HFF-Myc (cell line): ENCODE measurements around the gene FUBP1.
"Not testable (repeated sequence)": the region's sequence is repeated elsewhere in the genome, so short reads cannot be mapped to it uniquely, and the experiment has no call there.

ENCODE experiments used
- DNase-seq: peaks from one replicate; pipeline ENCODE4 v3.0.0-alpha.2; 2011; ENCODE audit warnings: low read depth; ENCODE audit errors: extremely low read depth
- H3K4me3 ChIP-seq: replicated peaks from 2 replicates; pipeline ENCODE4 v1.5.1; 2011; ENCODE audit warnings: low read depth, mild to moderate bottlenecking, control low read depth, low read length
- CTCF ChIP-seq: IDR thresholded peaks from 2 replicates; pipeline ENCODE4 v1.5.1; 2012; ENCODE audit warnings: mild to moderate bottlenecking, low read depth, low read length, control low read depth; ENCODE audit errors: missing control alignments

FUBP1 gene

GRCh38 chr1:78003882-78004718 lies 25.2 kb upstream of the FUBP1 start:
- TF ChIP-seq CTCF: no peak
- H3K4me3 ChIP-seq: peak overlapping the region; percentile 51
- DNase-seq: peak; percentile 59

DNA sequence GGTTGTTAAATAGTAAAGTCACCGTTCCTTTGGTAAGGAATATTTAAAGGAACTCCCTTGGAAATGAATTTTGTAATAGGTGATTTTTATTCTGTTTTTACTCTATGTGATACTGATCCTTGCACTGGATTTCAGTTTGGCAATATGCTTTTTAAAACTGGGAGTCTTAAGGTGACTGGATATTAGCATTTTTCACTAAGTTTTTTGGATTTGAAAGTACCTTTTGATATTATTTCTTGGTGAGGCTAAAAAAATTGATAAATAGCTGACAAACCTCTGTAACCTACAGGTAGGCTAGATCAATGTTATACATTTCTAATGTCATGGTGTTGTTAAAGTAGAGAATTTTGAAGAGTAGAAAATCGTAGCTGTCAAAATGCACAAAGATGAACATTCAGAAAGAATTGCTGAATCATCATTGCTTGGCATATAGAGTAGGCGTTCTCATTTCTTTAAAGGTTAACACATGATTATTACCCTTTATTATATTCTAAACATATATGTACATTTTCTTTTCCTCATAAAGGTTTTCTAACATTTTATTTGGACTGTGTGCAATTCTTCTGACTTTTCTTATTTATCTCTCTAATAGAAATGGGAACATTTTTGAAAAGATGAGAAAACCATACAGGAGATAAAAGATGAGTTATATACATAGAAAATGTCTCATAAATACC lies 24.3 kb upstream of the FUBP1 start:
- DNase-seq: no peak
- H3K4me3 ChIP-seq: no peak overlapping the region

DNA sequence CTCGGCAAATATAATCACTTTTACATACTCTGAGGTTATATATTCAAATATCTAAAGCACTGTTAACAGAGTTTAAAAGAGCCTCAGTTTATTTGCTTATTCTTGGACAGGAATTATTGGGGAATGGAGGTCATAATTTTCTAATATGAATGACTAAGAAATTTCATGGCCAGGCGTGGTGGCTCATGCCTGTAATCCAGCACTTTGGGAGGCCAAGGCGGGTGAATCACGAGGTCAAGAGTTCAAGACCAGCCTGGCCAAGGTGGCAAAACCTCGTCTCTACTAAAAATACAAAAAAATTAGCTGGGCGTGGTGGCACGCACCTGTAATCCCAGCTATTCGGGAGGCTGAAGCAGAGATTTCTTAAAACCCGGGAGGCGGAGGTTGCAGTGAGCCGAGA lies 21.7 kb upstream of the FUBP1 start:
- DNase-seq, H3K4me3 ChIP-seq: not testable (repeated sequence)

More for the DNA sequence above, 24.3 kb upstream of the FUBP1 start:
- TF ChIP-seq CTCF: no peak

GRCh38 chr1:77996734-77997133 lies 17.9 kb upstream of the FUBP1 start:
- DNase-seq: no peak
- no peak for TF ChIP-seq CTCF

GRCh38 chr1:77994117-77994705 lies 15.3 kb upstream of the FUBP1 start:
- no peak for DNase-seq
- H3K4me3 ChIP-seq: no peak overlapping the region
- no peak for TF ChIP-seq CTCF

More at GRCh38 chr1:77996734-77997133, 17.9 kb upstream of the FUBP1 start:
- no peak overlapping the region for H3K4me3 ChIP-seq

- no peak overlapping the region for H3K4me3 ChIP-seq
- DNase-seq: no peak
- no peak for TF ChIP-seq CTCF
Observed at GRCh38 chr1:77991638-77992037, 12.8 kb upstream of the FUBP1 start.

DNA sequence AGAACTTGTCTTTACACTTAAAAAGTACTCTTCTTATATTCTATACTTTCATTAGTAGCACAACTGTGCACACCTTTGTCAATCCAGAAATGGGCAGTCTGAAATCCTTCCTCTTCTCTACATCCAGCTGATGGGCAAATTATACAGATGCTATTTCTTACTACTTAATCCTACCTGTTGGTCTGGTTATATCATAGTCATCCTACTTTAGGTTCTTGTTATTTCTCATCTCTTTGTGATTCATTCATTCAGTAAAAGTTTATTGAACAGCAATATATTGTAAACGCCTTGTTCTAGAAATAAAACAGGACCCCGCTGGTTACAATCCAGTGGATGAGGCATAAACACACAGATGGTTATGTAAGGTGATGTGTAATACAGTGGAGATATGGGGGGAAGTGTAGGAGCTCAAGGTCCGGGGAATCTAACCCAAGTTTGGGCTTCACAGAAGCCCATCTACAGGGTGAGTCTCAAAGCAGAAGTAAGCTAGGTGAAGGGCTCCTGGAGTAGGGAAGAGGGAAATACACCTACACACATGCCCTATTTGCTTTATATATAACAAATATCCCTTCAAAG lies 11.8 kb upstream of the FUBP1 start:
- no peak for TF ChIP-seq CTCF

More for the DNA sequence above, 11.8 kb upstream of the FUBP1 start:
- DNase-seq: no peak
- no peak overlapping the region for H3K4me3 ChIP-seq
